NCI-H345 treated with DMSO at 0.1 percent for 48 hours (cell line): ENCODE measurements around the gene RBM3.
"Not testable (repeated sequence)": the region's sequence is repeated elsewhere in the genome, so short reads cannot be mapped to it uniquely, and the experiment has no call there.

Experiments
- DNase-seq: peaks from one replicate; lab custom pipeline; 2025; ENCODE audit not compliant: unreplicated experiment; lab: John Stamatoyannopoulos, UW

The RBM3 gene

DNA sequence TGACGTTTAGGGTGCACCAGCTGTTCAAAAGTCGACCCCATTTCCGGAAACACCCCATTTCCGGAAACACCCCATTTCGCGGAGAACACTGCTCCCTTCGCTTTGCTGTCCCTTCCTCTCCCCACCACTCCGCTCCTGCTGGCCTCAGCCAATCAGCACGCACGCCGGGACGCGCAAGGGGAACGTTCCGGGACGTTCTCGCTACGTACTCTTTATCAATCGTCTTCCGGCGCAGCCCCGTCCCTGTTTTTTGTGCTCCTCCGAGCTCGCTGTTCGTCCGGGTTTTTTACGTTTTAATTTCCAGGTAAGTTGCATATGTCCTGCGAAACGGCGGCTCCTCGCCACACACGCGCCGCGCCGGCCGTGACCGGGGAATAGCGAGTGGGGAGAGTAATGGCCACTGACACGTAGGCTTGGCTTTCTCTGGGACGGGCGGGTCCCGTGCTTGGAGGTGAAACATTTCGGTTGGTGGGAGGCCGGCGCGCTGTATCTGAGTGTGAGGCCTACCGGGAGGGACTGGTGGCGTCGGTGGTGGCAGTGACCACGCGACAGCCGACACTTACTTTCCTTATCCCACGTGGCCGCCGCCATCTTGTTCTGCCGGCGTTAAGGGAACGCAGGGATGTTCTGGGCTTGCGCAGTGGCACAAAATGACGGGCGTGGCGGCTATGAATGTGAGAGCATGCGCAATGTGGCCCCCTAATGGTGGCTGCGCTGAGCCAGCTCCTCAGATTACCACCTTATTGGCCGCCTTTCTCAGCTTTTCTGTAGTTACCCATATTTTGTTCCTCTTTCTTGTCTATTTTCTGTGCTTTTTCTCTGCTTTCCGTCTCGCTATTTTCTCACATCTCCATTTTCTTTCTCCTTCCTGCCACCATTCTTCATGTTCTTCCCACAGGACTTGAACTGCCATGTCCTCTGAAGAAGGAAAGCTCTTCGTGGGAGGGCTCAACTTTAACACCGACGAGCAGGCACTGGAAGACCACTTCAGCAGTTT, at the start of gene RBM3:
Gene RBM3, plus strand, starts transcription at position 215 of the 997 bp plus-strand sequence. Its CDS starts 697 bp downstream, at position 912.
- DNase-seq: peak; percentile 83

DNA sequence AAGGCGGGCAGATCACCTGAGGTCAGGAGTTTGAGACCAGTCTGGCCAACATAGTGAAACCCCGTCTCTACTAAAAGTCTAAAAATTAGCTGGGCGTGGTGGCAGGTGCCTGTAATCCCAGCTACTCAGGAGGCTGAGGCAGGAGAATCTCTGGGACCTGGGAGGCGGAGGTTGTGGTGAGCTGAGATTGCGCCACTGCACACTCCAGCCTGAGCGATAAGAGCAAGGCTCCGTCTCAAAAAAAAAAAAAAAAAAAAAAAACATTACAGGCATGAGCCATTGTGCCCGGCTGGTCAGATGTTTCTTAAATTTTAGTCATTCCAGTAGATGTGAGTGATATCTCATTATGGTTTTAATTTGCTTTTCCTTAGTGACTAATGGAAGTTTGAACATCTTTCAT, 48.4 kb upstream of the RBM3 start:
- DNase-seq: not testable (repeated sequence)

DNA sequence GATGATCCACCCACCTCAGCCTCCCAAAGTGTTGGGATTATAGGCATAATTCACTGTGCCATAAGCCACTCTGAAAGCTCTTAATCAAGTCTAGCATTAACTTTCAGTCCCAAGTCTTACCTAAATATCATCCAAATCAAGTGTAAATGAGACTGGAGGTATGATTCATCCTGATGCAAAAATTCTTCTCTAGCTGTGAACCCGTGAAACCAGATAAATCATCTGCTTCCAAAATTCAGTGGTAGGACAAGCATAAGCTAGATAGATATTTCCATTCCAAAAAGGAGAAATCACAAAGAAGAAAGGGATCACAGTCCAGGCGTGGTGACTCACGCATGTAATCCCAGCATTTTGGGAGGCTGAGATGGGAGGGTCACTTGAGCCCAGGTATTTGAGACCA, 43.5 kb upstream of the RBM3 start:
- no peak for DNase-seq

DNA sequence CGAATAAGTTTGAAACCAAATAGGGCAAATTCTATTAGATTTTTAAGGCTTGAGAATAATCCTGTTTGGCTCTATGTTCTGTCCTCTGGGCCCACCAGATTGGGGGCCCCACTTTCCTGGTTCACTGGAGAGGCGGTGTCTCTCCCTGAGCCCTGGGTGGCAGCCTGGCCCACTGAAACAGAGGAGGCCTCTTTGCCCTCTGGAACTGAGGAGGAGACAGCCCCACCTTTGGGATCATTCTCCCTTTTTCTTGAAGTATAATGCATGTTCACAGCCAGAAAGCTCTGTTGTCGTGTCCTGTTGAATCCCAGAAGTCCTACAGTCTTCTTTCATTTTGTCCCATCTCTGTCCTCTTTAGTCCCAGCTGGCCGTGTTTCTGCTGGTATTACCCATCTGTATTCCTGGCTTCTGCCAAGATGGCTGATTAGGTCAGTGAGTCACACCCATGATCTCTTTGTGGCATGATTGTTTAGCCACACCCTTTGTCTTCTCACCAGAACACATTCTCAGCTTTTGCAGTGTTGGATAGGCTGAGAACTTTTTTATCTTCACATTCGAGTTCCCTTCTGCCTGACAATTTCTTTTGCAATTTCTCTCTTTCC, 42.8 kb upstream of the RBM3 start:
- DNase-seq: no peak

DNA sequence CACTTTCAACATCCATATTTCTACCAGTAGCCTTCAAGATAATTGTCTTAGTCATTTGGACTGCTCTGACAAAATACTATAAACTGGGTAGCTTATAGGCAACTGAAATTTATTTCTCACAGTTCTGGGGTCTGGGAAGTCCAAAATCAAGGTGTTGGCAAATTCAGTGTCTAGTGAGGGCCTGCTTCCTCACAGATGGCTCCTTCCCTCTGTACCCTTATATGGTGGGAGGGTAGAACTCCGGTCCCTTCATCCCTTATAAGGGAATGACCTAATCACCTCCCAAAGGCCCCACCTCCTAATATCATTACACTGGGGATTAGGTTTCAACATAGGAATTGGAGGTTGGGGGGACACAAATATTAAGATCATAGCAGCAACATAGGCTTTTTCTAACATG, 42.1 kb upstream of the RBM3 start:
- no peak for DNase-seq

DNA sequence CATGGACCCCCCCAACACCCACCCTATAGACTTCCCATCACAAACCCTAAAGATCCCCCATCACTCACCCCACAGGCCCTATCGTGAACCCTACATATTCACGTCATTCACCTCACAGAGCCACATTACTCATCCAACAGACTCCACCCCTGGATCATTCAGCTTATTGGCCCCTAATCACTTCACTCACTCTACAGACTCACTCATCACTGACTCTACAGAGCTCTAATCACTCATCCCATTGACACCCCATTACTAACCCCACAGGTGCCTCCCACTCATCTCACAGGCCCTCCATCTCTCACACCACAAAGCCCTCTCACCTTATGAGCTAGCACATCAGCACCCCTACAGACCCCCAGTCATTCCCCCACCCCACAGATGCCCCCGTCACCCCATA, 41.1 kb upstream of the RBM3 start:
- DNase-seq: no peak

DNA sequence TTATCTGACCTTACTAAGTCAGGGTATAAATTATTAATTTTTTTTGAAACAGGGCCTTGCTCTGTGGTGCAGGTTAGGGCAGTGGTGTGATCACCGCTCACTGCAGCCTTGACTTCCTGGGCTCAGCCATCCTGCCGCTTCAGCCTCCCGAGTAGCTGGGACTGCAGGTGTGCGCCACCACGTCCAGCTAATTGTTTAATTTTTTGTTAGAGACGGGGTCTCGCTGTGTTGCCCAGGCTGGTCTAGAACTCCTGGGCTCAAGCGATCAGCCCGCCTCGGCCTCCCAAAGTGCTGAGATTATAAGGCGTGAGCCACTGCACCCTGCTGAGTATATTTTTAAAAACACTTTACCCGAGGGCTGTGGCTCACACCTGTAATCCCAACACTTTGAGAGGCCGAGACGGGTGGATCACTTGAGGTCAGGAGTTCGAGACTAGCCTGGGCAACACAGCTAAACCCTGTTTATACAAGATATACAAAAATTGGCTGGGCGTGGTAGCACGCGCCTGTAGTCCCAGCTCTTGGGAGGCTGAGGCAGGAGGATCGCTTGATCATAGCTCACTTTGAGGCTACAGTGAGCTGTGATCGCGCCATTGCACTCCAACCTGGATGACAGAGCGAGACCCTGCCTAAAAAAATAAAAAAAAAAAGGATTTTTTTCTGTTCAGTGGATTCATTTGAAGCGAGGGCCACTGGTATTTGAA, 35.5 kb upstream of the RBM3 start:
- DNase-seq: no peak

DNA sequence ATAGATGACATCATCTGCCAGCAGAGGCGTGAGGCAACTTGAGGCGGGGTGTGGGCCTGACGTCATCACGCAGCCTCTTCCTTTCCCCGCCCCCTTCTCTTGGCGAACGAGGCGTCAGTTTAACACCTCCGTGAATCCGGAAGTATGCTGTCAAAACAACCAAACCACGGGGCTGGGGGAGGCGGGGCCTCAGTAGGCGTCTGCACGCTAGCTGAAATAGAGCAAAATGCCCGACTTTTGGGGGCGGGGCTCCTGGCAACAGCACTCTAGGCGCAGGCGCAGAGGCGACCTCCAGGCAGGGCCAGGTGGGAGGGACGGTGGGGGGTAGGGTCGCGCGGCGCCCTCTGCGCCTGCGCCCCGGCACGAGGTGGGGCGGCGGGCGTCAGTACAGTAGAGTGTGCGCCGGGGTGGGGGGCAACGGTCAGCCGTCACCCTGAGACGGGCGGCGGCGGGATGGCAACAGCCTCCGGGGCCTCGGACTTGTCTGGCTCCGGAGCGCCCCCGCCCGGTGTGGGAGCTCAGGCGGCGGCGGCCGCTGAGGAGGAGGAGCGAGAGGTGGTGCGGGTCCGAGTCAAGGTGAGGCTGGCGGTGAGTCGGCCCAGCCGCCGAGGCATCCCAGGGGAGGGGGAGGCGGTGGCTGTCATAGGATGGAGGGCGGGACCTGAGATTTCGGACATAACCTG, 34.8 kb upstream of the RBM3 start, which contains the start of gene TBC1D25:
Gene TBC1D25, plus strand, starts transcription at position 370 of the 683 bp plus-strand sequence. Its CDS starts 84 bp downstream, at position 454.
- DNase-seq: peak; percentile 89

DNA sequence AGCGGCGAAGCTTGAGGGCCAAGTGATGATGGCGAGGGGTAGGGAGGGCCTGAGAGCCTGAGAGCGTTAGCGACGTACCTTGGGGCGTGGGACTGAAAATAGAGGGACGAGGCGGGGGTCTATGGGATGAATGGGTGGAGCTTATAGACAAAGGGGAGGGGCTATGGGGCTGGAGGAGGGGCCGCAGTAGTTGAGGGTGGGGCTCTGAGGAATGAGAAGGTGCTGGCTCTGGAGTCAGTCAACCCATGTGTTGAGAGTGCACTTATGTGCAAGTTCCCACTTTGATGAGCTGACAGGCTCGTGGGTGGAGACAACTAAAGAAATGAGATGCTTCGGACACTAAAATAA, 34.3 kb upstream of the RBM3 start:
- DNase-seq: peak; percentile 7

DNA sequence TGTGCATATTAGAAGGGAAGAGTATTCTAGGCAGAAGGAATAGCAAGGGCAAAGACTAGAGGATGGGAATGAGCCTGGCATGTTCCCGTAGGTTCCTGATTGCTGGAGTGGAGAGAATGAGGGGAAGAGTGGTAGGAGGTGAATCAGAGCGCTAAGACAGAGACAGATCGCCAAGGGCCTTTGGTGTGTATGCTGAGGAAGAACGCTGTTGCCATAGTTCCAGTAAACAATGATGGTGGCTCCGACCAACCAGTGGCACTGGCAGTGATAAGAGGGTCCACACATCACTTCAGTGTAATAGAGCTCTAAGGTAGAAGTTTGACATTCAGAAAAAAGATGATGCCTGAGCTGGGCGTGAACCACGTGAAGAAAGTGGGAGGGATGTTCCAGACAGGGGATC, 33.8 kb upstream of the RBM3 start:
- no peak for DNase-seq

DNA sequence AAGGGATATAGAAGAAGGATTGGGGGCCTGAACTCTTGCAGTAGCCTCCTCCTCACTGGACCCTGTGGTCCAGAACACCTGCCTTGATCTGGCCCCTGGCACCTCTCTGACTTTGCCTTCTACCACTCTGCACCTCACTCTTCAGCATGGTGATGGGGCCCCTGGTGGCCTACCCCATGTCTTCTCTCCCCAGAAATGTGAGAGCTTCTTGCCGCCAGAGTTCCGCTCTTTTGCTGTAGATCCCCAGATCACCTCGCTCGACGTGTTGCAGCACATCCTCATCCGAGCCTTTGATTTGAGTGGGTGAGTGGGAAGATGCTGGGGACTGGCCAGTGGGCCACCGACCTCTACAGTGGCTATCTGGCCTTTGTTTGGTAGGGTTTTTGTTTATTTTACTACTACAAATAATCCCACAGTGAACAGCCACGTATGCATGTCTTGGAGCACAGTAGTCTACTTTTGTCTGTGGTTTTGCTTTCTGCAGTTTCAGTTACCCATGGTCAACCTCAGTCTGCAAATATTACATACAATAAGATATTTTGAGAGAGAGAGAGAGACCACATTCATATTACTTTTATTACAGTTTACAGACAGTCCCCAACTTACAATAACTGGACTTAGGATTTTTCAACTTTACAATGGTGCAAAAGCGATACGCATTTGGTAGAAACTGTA, 33.0 kb upstream of the RBM3 start:
- DNase-seq: no peak

DNA sequence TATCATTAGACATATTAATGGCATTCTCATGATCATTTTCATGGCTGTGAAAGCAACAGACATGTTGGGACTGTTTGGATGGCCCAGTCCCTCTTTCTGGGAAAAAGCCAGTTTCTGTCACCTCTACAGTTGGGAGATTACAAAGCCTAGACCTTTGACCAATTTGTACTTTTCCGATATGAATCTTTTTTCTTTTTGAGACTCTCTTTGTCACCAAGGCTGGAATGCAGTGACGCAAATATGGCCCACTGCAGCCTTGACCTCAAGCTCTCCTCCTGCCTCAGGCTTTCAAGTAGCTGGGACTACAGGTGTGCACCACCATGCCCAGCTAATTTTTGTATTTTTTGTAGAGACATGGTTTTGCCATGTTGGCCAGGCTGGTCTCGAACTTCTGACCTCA, 25.4 kb upstream of the RBM3 start:
- no peak for DNase-seq

DNA sequence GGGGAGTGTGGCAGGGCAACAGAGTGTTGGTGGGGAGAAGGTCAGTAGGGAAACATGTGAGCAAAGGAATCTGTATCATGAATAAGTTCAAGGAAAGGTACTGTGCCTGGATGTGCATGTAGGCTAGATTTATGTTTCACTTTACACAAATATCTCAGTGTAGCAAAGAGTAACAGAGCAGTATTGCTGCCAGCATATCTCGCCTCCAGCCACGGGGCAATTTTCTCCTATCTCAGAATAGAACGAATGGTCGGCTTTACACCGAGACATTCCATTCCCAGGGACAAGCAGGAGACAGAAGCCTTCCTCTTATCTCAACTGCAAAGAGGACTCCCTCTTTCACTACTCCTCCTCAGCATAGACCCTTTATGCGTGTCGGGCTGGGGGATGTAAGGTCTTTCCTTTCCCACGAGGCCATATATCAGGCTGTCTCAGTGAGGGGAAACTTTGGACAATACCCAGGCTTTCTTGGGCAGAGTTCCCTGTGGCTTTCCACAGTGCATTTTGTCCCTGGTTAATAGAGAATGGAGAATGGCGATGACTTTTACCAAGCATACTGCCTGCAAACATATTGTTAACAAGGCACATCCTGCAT, 18.5 kb upstream of the RBM3 start:
- not testable (repeated sequence) for DNase-seq

DNA sequence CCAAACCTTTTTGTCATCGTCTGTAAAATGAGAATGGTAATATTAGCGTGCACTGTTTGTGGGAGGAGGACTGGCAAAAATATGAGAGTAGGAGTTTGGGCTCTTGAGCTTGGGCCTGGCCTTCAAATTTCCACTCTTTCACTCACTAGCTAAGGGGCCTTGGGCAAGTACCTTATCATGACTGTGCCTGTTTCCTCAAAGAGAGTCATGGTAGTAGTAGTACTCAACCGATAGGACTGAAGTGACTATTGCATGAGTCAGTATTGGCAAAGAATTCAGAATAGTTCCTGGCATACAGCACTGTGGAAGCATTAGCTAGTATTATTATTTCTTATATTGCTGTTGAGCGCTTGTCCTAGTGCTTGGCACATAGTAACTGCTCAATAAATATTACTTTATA, 16.0 kb upstream of the RBM3 start:
- DNase-seq: no peak

DNA sequence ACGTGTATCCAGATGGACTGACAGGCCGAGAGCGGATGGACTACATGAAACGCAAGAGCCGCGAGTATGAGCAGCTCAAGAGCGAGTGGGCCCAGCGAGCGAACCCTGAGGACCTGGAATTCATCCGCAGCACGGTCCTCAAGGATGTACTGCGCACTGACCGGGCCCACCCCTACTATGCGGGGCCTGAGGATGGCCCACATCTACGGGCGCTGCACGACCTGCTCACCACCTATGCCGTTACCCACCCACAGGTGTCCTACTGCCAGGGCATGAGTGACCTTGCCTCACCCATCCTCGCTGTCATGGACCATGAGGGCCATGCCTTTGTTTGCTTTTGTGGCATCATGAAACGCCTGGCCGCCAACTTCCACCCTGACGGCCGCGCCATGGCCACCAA, 14.6 kb upstream of the RBM3 start:
- DNase-seq: no peak

DNA sequence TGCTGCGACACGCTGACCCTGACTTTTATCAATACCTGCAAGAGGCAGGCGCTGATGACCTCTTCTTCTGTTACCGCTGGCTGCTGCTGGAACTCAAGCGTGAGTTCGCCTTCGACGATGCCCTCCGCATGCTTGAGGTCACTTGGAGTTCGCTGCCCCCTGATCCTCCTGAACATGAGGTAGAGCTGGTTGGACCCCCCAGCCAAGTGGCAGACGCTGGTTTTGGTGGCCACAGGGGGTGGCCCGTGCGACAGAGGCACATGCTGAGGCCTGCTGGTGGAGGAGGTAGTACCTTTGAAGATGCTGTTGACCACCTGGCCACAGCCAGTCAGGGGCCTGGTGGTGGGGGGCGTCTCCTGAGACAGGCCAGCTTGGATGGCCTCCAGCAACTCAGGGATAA, 14.2 kb upstream of the RBM3 start:
- no peak for DNase-seq

DNA sequence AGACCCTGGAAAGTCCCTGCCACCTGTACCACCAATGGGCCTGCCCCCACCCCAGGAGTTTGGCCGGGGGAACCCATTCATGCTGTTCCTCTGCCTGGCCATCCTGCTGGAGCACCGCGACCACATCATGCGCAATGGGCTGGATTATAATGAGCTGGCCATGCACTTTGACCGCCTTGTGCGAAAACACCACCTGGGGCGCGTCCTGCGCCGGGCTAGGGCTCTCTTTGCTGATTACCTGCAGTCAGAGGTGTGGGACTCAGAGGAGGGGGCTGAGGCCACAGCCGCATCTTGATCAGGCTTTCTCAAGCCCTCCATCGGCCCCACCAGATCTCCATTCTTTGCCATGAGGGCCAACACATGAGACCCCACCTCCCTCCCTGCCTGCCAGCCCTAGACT, 13.6 kb upstream of the RBM3 start:
- no peak for DNase-seq

DNA sequence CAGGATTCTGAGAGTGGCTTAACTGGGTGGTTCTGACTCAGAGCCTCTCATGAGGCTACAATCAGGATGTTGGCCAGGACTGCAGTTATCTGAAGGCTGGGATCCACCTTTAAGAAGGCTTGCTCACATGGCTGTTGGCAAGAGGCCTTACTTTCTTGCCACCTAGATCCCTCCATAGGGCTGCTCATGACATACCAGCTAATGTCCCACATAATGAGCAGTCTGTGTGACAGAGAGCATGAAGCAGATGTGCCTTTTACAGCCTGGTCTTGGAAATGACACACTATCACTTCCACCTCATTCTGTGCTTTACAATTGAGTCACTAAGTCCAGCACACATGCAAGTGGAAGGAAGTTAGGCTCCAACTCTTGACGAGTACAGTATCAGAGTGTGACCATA, 4.3 kb upstream of the RBM3 start:
- DNase-seq: no peak

DNA sequence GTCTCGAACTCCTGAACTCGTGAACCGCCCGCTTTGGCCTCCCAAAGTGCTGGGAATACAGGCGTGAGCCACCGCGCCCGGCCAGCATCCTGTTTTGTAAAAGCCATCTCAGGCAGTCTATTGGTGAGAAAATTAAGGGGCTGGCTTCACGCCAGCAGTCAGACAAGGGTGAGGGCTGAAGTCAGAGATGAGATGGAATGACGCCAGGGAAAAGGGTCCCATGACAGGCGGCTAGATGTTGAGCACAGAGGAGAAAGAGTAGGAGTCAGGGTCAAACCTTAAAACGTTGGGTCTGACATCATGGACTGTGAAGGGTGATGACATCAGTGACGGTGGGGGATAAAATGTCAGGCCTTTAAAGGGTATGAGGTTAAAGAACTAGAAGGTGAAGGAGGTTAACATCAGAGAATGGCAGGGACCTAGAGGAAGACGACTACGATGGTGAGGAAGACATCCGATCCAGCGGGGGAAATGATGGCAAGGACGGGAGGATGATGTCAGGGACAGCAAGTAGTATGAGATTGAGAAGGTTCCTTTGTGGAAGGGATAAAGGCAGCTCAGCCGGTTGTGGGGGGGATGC, 504 bp upstream of the RBM3 start:
- DNase-seq: peak; percentile 67

DNA sequence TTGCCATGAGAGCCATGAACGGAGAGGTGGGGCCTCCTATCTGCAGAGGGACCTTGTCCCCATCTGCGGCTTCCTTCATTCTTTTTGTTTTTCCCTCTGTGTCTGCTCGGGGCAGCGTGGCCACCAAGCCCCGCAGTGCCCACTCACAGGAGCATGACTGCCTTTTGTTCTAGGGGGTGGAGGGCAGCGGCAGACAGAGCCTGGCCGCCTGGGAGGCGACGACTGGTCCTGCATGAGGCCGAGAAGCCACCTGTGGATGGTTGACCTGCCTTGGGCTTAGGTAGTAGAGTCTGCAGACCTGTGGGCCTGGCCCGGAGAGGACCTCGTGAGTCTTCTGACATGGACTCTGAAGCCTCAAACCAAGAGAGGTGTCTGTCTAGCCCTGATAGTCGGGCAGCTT, 1.4 kb downstream of the RBM3 start:
- no peak for DNase-seq
